ENCODE data around the gene DDIT3. TPM values are rescaled to one million over a fixed set of nuclear protein-coding genes. Genes with fewer than 3 reads are reported as not detected.

Gene DDIT3
- total and polyA plus RNA-seq, 2 of the 13 experiments (the other 11 are each of a cell fraction or from before 2014, with no cell fraction given): 27.5 to 48.7 TPM

DNA sequence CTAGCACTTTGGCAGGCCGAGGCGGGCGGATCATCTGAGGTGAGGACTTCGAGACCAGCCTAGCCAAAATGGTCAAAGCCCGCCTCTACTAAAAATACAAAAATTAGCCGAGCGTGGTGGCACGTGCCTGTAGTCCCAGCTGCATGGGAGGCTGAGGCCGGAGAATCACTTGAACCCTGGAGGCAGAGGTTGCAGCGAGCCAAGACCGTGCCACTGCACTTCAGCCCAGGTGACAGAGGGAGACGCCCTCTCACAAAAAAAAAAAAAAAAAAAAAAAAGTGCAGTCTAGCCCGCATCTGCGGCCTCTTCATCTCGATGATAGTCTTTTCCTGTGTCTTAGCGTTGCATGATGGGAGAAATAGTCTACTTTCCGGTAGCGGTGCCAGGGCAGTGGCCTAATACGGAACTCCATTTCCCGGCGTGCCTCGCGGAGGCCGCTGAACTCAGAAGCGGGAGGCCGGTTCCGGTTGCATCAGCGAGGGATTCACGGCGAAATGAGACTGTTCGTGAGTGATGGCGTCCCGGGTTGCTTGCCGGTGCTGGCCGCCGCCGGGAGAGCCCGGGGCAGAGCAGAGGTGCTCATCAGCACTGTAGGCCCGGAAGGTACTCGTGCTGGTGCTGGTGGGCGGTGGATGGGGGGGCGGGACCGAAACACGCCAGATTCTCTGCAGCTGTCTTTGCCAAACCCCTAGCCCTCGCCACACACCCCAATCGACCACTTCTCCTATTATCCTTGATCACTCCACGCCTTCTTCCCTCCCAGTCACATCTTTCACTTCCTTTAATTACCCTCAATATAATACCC, 32.5 kb downstream of the DDIT3 start, which contains the start of gene MARS1 (continued):
- TF ChIP-seq, protein P1, sequence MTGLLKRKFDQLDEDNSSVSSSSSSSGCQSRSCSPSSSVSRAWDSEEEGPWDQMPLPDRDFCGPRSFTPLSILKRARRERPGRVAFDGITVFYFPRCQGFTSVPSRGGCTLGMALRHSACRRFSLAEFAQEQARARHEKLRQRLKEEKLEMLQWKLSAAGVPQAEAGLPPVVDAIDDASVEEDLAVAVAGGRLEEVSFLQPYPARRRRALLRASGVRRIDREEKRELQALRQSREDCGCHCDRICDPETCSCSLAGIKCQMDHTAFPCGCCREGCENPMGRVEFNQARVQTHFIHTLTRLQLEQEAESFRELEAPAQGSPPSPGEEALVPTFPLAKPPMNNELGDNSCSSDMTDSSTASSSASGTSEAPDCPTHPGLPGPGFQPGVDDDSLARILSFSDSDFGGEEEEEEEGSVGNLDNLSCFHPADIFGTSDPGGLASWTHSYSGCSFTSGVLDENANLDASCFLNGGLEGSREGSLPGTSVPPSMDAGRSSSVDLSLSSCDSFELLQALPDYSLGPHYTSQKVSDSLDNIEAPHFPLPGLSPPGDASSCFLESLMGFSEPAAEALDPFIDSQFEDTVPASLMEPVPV (CRISPR knock-in tag; IDR thresholded peaks at IDR 0.05): no peak
- TF ChIP-seq DNMT3B (CRISPR knock-in tag; conservative IDR thresholded peaks at IDR 0.05) (peak; percentile 73; the same call in 1 of the 2 replicates), ZNF713 (CRISPR knock-in tag; IDR thresholded peaks at IDR 0.05) (no peak), PHF8 (CRISPR knock-in tag; IDR thresholded peaks at IDR 0.05) (peak; percentile 74), ELF3 (CRISPR knock-in tag; IDR thresholded peaks at IDR 0.05) (peak; percentile 72), HOXA5 (CRISPR knock-in tag; IDR thresholded peaks at IDR 0.05) (peak; percentile 81), GRHL1 (CRISPR knock-in tag; conservative IDR thresholded peaks at IDR 0.05) (no peak), GPN1 (CRISPR knock-in tag; IDR thresholded peaks at IDR 0.05; ENCODE audit: borderline replicate concordance) (no peak), POLR2G (IDR thresholded peaks at IDR 0.05; ENCODE audit: low read depth, low read length) (peak; percentile 90), CC2D1A (CRISPR knock-in tag; IDR thresholded peaks at IDR 0.05) (no peak), ZNF530 (CRISPR knock-in tag; IDR thresholded peaks at IDR 0.05; ENCODE audit: low read depth) (no peak), MBNL3 (CRISPR knock-in tag; conservative IDR thresholded peaks at IDR 0.05) (no peak), ZFP62 (CRISPR knock-in tag; IDR thresholded peaks at IDR 0.05) (no peak), ZMAT3 (CRISPR knock-in tag; conservative IDR thresholded peaks at IDR 0.05) (no peak), ZNF629 (CRISPR knock-in tag; conservative IDR thresholded peaks at IDR 0.05) (no peak), EEA1 (CRISPR knock-in tag; IDR thresholded peaks at IDR 0.05; ENCODE audit: borderline replicate concordance) (no peak), TCF12 (IDR thresholded peaks at IDR 0.05) (no peak), TCF12 (CRISPR knock-in tag; IDR thresholded peaks at IDR 0.05) (0 out of 2 replicates have a peak, but pooled peaks have one; percentile 26), ZNF768 (CRISPR knock-in tag; IDR thresholded peaks at IDR 0.05) (peak; percentile 56; the same call in 1 of the 2 replicates)
- TF ChIP-seq, protein P2, sequence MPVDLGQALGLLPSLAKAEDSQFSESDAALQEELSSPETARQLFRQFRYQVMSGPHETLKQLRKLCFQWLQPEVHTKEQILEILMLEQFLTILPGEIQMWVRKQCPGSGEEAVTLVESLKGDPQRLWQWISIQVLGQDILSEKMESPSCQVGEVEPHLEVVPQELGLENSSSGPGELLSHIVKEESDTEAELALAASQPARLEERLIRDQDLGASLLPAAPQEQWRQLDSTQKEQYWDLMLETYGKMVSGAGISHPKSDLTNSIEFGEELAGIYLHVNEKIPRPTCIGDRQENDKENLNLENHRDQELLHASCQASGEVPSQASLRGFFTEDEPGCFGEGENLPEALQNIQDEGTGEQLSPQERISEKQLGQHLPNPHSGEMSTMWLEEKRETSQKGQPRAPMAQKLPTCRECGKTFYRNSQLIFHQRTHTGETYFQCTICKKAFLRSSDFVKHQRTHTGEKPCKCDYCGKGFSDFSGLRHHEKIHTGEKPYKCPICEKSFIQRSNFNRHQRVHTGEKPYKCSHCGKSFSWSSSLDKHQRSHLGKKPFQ (CRISPR knock-in tag; IDR thresholded peaks at IDR 0.05; ENCODE audit: insufficient replicate concordance): no peak
- TF ChIP-seq, protein P3, sequence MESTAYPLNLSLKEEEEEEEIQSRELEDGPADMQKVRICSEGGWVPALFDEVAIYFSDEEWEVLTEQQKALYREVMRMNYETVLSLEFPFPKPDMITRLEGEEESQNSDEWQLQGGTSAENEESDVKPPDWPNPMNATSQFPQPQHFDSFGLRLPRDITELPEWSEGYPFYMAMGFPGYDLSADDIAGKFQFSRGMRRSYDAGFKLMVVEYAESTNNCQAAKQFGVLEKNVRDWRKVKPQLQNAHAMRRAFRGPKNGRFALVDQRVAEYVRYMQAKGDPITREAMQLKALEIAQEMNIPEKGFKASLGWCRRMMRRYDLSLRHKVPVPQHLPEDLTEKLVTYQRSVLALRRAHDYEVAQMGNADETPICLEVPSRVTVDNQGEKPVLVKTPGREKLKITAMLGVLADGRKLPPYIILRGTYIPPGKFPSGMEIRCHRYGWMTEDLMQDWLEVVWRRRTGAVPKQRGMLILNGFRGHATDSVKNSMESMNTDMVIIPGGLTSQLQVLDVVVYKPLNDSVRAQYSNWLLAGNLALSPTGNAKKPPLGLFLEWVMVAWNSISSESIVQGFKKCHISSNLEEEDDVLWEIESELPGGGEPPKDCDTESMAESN (CRISPR knock-in tag; conservative IDR thresholded peaks at IDR 0.05): 0 out of 2 replicates have a peak, but pooled peaks have one; percentile 26
- TF ChIP-seq, protein P4, sequence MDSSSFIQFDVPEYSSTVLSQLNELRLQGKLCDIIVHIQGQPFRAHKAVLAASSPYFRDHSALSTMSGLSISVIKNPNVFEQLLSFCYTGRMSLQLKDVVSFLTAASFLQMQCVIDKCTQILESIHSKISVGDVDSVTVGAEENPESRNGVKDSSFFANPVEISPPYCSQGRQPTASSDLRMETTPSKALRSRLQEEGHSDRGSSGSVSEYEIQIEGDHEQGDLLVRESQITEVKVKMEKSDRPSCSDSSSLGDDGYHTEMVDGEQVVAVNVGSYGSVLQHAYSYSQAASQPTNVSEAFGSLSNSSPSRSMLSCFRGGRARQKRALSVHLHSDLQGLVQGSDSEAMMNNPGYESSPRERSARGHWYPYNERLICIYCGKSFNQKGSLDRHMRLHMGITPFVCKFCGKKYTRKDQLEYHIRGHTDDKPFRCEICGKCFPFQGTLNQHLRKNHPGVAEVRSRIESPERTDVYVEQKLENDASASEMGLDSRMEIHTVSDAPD (CRISPR knock-in tag; IDR thresholded peaks at IDR 0.05): no peak

All from HepG2 (cell line).